HL-60/S4 (cell line): Measurements from ENCODE around the gene PSEN2.

ENCODE experiments used
- in situ Hi-C: fragments of 300-500 bp; cut with MboI; formaldehyde crosslinking; loops from 2 replicates; pipeline ENCODE4 v1.14.3; 2022; ENCODE audit warnings: low sequenced_read_pairs

Gene PSEN2

GRCh38 chr1:226863446-226863845, 7.0 kb upstream of the PSEN2 start:
- in situ Hi-C loops = no loop called here

DNA sequence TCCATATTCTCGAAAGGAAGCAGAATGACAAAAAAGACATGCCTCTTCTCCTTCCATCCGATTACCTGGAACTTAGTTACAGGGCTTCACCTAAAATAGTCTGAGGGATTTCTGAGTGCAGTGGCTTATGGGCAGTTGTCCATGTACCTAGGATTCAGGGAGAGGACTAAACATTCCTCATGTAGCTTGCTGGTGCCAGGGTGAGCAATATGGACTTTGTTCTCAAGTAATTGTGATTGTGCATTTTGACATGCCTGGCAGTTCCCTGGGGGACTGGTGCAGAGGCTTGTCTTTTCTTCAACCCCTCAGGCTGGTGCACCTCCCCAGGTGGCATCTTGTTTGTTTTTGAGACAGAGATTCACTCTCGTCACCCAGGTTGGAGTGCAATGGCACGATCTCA, 6.1 kb upstream of the PSEN2 start:
- in situ Hi-C loops = no loop called here

GRCh38 chr1:226865590-226865989, 4.8 kb upstream of the PSEN2 start:
- in situ Hi-C loops = no loop called here

- in situ Hi-C loops = no loop called here
Observed at GRCh38 chr1:226867461-226868054, 2.9 kb upstream of the PSEN2 start.

DNA sequence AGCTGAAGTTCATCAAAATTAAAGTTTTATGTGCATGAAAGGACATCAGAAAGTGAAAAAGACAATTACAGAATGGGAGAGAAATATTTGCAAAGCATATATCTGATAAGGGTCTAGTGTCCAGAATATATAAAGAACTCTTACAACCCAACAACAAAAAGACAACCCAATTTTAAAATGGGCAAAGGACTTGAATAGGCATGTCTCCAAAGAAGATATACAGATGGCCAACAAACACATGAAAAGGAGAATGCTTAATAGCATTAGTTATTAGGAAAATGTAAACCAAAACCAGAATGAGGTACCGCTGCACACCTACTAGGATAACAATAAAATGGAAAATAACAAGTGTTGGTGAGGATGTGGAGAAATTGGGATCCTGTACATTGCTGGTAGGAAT, 1.7 kb upstream of the PSEN2 start:
- in situ Hi-C loops = no loop called here

DNA sequence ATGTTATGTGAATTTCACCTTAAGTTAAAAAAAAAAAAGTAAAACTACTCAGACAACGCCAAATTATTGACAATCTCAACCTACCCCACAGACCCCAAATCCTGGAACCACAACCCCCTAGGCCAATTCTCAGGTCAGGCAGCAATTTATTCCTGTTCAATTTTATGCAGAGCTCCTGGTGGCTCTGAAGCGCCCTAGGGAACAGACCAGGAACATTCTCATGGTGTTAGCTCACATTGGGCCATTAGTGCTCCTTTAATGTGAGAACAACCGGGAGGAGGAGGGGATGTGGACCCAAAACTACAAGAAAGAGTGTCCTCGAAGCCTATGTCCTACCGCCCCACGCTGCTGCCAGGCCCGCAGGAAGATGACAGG, 403 bp upstream of the PSEN2 start:
- in situ Hi-C loops = no loop called here

DNA sequence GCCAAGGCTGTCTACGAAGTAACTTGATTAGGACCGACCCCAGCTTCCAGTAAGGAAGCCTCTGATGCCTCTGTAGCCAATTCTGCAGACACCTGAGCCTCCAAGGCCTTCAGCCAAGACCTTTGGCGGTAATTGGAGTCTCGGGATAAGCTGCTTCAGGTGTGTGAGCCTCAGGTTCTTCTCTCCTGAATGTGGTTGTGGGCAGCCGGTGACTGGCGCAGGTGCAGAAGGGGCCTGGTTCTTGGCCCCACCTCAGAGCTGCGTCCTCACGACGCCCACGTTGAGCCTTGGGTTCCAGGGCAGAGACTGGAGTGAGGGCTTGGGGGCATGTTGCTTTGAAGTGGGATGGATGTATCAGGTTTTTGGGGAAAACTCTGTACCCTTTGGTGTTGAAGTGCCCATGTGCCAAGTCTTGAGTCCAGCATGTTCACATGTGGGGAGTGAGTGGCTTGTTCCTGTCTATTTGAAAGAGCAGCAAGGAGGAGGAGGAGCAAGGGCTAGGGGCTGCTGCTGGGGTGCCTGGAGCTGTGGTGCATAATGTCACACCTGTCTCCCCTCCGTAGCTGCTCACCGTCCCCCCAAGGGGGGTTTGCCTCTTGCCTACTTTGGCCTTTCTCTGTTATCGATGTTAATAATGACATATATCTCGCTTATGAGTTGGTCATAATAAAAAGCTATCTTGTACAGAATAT, 1.4 kb downstream of the PSEN2 start:
- in situ Hi-C loops = no loop called here

- in situ Hi-C loops = no loop called here
Observed at GRCh38 chr1:226872437-226872836, 2.0 kb downstream of the PSEN2 start.

DNA sequence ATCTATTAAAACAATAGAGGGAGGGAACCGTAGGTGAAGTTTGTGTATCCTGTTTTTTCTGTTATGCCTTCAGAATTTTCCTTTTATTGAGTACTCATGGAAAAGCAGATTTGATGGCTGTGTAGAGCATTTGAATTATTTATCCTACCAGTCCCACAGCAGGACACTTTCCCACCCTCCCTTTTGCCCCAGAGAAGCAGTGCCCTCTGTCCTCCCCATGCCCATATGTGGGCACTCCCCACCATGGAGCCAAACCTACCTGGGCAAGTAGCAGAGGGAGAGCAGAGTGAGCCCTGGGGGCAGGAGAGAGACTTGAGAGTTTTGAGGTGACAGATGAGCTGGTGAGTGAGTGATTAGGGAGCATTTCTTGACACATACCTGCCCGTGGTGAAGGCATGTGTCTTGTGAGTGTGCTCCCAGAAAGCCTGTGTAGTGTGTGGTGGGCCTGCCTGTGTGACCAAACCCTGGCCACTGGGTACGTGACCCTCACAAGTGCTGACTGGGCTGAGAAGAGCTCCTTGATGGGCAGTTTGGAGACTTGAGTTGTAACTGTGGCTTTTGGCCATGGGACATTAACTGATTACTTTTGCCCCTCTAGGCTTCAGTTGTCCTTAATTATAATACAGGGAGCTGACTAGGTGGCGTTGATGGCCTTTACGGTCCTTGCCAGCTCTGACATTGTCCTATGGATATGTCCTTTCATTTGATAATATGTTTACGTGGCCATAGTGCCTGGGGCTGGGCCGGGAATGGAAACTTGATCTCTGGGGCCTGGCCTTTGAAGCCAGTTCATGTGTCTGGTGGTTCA, 3.6 kb downstream of the PSEN2 start:
- in situ Hi-C loops = no loop called here

DNA sequence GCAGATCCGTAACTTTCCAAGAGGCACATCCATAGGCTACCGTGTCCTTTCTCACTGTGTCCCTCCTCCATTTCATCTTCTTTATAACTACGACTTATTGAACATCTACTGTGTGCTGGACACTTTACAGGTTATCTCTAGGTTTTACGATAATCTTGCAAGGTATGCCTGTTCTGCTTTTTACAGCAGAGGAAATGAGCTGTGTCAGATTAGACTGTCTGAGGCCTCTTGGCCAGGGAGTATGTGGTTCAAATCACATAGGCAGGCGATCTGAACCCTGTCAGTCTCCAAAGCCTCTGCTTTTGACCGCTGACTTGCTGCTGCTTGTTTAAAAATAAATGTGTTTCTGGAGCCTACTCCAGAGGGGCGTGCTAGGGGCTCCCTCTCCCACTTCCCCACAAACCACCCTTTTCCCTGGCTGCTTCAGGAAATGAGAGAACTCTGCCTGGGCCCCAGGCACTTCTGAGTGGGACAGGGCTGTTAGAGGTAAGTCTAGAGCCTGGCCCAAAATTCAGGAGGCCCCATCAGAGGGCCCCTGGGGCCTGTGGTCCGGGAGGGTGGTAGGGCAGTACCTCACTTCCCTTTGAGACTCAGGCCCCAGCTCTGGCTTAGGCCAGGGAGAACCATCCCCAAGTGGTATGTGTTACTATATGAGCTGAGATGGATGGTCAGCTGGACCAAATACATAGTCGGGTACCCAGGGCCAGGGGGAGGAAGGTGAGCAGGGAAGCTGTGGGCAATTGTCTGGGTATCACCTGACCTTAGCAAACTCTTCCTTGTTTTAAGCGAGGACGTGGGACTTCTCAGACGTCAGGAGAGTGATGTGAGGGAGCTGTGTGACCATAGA, 4.4 kb downstream of the PSEN2 start:
- in situ Hi-C loops = no loop called here

DNA sequence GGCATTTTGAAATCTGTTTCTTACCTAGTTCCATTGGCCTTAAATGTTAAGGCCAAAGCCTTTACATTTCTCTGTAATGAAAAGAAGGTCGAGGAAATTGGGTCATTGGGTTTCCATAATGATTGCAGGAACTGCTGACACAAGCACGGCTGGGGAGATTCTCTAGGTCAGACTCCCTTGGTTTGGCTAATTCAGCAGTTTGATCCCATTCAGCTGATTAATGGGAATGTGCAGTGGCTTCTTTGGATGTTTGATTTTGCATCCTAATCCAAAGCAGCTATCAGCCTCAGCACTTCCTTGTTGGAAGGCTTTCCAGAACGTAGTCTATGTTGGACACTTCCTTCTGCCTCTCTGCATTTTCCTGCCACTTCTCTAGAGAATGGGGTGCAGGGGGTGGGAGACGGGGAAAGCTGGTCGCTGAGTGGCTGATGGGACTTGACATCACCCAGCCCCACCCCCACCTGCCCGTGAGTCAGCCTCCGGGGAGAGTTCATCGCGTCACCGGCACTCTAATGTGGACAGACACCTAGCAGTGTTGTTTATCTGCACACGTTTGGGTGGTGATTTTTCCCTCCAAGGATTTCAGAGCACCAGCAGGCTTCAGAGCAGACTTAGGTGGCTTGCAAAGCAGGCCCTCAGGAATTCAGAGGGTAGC, 5.4 kb downstream of the PSEN2 start:
- in situ Hi-C loops = no loop called here

DNA sequence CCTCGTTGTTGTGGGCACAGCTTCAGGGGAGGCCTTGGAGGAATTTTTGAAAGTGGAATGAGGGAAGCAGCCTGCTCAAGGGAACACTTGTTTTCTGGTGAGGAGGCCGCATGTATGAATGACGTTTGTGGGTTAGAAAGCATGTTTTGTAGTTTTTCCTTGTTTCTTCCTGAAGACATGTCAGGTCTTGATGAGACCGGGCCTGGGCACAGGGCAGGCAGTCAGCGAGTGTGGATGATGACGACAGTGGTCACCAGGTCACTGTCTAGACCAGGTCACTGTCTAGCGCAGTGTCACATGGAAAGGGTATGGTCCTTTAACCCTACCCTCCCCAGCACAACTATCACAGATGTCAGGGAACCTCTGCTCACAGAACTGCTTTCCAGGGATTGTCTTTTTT, 7.3 kb downstream of the PSEN2 start:
- in situ Hi-C loops = no loop called here

- in situ Hi-C loops = no loop called here
Observed at GRCh38 chr1:226880372-226881287, 10.2 kb downstream of the PSEN2 start.

- in situ Hi-C loops = no loop called here
Observed at GRCh38 chr1:226881515-226882185, 11.2 kb downstream of the PSEN2 start.

- in situ Hi-C loops = no loop called here
Observed at GRCh38 chr1:226882187-226882586, 11.8 kb downstream of the PSEN2 start.

- in situ Hi-C loops = no loop called here
Observed at GRCh38 chr1:226882631-226883409, 12.4 kb downstream of the PSEN2 start.

GRCh38 chr1:226883630-226884029, 13.2 kb downstream of the PSEN2 start:
- in situ Hi-C loops = no loop called here

- in situ Hi-C loops = no loop called here
Observed at GRCh38 chr1:226884116-226884625, 13.8 kb downstream of the PSEN2 start.
